Activated CD4-positive, alpha-beta T cell treated with anti-CD3 and anti-CD28 coated beads, Interleukin-2, amount 50 U/mL, for 48 hours (primary cell): ENCODE measurements around the gene BRMS1L.
A peak's percentile ranks its signal among the peaks of the same experiment; 100 is the strongest.
"Not testable (repeated sequence)": the region's sequence is repeated elsewhere in the genome, so short reads cannot be mapped to it uniquely, and the experiment has no call there.

Experiments
- DNase-seq, 2 experiments: peaks; one replicate each; pipeline ENCODE4 v3.0.0-alpha.2; 2020

The BRMS1L gene, protein sequence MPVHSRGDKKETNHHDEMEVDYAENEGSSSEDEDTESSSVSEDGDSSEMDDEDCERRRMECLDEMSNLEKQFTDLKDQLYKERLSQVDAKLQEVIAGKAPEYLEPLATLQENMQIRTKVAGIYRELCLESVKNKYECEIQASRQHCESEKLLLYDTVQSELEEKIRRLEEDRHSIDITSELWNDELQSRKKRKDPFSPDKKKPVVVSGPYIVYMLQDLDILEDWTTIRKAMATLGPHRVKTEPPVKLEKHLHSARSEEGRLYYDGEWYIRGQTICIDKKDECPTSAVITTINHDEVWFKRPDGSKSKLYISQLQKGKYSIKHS

GRCh38 chr14:35826218-35826951, at the start of gene BRMS1L:
Gene BRMS1L, plus strand, starts transcription at chr14:35826338. Its CDS starts 179 bp downstream, at chr14:35826517.
- DNase-seq, result peak; percentile 96 to 98

GRCh38 chr14:35776823-35777222, 49.3 kb upstream of the BRMS1L start:
- no peak for DNase-seq

- DNase-seq, result not testable (repeated sequence)
Measured at GRCh38 chr14:35777550-35777949, 48.6 kb upstream of the BRMS1L start.

DNA sequence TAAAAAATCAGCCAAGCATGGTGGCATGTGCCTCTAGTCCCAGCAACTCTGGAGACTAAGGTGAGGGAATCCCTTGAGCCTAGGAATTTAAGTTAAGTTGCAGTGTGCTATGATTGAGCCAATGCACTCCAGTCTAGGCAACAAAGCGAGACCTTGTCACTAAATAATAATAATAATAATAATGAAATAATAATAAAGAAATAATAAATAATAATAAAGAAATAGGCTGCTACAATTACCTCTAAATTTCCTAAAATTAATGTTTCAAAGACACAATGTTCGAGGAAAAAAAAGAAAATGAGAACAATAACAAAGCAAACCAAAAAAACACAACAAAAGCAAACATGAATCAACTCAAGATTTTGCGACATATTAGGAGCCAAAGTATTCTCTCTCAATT, 46.8 kb upstream of the BRMS1L start:
- DNase-seq, result no peak

GRCh38 chr14:35783699-35784098, 42.4 kb upstream of the BRMS1L start:
- DNase-seq, result no peak

DNA sequence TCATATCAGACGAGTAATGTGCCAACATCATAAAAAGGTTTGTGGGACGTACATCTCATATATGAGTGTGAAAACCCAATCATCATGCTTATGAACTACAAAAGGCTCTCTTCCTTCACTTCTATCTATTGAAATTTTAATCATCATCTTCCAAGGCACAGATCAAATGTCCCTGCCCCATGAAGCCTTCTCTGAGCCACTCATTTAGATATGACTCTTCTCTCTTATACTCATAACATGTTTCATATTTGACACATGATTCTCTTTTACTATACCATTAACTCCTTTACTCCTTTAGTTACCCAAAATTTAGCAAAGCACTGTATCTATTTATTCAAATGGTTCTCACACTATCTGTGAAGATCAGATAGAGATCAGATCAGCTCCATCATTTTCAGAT, 39.3 kb upstream of the BRMS1L start:
- DNase-seq, result no peak

- peak; percentile 4 to 18 for DNase-seq
Measured at GRCh38 chr14:35789651-35790050, 36.5 kb upstream of the BRMS1L start.

- no peak for DNase-seq
Measured at GRCh38 chr14:35797796-35798195, 28.3 kb upstream of the BRMS1L start.

DNA sequence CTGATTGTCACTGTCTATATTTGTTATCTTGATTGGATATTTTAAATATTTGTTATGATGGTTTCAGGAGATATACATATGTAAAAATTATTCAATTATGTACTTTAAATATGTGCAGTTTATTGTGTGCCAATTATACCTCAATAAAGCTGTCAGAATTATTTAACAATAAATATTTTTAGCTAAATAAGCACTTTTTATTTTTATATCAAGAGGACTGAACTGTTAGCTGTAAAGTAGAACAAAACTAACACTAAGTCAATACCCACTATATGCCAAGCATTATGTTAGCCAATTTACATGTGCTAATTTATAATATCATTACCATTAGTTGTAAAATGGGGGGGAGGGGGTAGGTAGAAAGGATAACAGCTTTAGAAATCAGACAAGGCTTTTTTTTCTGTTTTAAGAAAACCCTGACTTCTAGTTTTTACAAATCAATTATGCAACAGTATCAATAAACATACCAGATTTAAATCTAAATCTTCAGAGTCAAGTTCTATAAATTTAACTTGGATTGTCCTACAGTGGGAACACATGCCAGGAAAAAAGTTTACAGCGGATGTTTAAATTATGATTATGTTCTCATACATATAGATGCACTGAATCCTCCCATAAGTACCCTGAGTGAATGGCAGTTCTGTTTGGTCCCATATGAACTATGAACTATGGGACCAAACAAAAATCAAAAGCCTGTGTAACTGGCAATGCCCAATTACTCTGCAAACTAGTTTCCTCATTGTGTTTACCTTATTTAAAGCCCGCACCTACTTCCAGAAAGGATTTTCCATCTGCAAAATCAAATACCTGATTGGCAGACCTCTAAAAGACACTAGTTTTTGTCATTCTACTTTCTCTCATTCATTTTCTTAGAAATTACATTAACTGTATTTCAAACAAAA, 19.9 kb upstream of the BRMS1L start:
- no peak for DNase-seq

GRCh38 chr14:35807131-35807961, 18.8 kb upstream of the BRMS1L start:
- no peak for DNase-seq

- DNase-seq, result peak; percentile 32 to 50
Measured at GRCh38 chr14:35808076-35808637, 18.0 kb upstream of the BRMS1L start.

DNA sequence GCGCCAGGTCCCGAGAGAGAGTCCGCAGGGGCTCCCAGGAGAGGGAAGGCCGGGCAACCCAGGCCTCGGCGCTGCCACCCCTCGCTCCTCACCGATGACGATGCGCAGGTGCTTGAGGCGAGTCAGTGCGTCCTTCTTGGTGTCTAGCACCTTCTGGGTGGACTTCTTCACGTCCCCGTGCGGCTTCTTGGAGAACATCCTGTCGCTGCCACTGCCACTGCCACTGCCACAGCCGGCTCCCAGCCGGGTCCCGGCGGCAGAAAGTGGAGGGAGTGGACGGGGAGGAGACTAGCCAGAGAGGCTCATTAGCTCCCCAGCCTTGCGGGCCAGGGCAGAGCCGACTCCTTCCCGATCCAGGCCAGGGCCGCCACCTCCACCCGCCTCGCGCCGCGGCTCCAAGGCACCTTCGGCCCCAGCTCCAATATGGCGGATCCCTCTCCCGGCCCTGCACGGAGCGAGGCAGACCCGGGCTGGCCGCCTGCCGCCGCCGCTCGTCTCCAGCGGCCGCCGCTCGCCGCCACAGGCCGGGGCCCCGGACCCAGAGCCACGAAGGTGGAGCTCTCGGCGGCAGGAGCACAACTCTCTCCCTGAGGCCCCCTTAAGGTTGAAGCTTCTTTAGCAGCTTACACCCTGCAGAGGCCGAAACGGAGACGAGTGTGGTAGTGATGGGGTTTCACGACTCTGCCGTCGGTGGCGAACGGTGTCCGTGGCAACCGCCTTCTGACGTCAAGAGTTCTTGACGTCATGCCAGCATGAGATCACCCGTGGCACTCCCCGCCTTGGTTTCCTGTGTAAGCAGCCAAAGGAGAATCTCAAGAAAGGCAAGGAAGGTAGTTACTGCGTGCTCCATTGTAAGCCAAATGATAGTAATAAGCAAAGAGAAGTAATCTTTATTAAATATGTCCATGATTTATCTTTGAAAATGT, 17.2 kb upstream of the BRMS1L start, which contains the start of gene RALGAPA1:
TSS of gene RALGAPA1 (minus strand) at position 658 of the 926 bp plus-strand sequence. CDS start at position 198, 460 bp downstream.
- peak; percentile 90 for DNase-seq

DNA sequence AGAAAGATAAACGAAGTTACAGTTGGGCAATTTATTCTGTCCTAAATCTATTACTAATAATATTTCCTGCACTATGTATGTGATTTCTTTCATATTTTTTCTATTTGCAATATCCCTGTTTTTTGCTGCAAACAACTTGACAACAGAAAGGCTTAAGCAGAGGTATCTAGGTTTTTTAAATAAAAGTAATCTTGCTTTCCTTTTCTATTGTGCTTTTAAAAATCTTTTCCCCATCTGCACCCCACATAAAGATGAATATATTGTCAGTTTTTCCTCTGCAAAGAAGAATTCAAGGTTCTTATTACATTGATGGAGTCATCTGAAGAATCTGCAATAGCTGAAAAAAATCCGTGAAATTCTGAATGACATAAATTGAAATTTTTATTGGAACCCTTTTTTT, 16.5 kb upstream of the BRMS1L start:
- DNase-seq, result no peak

DNA sequence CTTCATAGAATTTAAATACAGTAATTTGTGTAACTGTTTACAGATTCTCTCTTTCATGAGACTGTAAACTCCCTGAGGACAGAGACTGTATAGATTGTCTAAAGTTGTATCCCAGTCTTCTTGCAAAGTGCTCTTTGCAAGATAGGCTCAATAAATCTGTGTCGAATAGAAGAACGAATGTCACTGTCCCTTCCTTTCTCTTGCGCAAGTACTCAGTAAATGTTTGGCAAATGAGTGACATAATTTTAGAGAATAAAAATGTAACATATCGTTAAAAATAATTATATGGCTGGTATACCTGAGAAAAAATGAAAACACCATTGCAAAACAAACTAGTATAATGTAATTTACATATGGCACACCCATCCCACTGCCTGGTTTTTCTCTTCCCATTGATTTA, 15.2 kb upstream of the BRMS1L start:
- DNase-seq, result no peak

GRCh38 chr14:35814371-35815005, 11.7 kb upstream of the BRMS1L start:
- peak; percentile 85 to 89 for DNase-seq

DNA sequence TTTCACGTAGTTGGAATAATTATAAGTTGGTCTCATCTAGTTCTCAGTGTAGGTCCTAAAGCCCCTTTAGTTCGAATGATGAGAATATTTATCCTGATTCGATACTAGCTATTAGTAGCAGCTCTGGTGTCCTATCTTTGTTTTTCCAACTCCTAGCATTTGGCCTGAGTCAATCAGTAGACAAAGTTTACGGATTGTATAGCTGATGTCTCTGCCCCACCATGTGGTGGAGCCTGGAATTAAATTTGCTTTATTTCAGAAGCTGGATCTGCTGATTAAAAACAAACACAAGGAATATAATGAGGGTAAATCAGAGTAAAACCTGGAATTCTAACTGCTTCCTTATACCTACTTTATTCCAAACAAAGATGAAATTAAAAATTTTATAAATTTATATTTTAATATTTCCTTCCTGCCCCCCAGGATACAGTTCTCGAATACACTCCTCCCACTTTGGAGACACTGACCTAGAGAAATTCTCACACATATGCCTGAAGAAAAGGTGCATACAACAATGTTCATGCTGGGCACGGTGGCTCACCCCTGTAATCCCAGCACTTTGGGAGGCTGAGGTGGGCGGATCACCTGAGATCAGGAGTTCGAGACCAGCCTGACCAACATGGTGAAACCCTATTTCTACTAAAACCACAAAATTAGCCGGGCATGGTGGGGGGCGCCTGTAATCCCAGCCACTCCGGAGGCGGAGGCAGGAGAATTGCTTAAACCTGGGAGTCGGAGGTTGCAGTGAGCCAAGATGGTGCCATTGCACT, 7.6 kb upstream of the BRMS1L start:
- DNase-seq, result peak in 1 of 2 experiments; percentile 12

- no peak for DNase-seq
Measured at GRCh38 chr14:35819591-35820540, 6.3 kb upstream of the BRMS1L start.
